ENCODE results near the gene CASP8AP2. TPM values are rescaled to one million over a fixed set of nuclear protein-coding genes. Genes with fewer than 3 reads are reported as not detected.

The CASP8AP2 gene
- polyA plus RNA-seq, 1 donor from 2014 or later = 16.8 TPM

- Histone ChIP-seq H3K36me3 (ENCODE audit: insufficient read depth, low read length) (peaks cover 19% of the 10 kb centered on the region), H3K27ac (ENCODE audit: low read length) (no peak overlapping the region)
These were observed 32.6 kb downstream of the CASP8AP2 start for GRCh38 chr6:89862273-89862672.

GRCh38 chr6:89862698-89863097 is 33.0 kb downstream of the CASP8AP2 start:
- H3K27ac ChIP-seq (ENCODE audit: low read length) = no peak overlapping the region
- no peak overlapping the region for H2AFZ ChIP-seq (ENCODE audit: low read depth, low read length)
- no peaks in the 10 kb centered on the region for H4K20me1 ChIP-seq (ENCODE audit: insufficient read depth)
- H3K9ac ChIP-seq (ENCODE audit: low read length) = no peak overlapping the region
- H3F3A ChIP-seq (ENCODE audit: insufficient read depth, low read length, poor library complexity, severe bottlenecking) = no peaks in the 10 kb centered on the region
- no peaks in the 10 kb centered on the region for H3K79me2 ChIP-seq (replicated peaks; ENCODE audit: insufficient read depth, low read length)
- no peak overlapping the region for H3K4me2 ChIP-seq (ENCODE audit: low read length)
- H3K9me3 ChIP-seq (ENCODE audit: low read length) = no peaks in the 10 kb centered on the region
- no peak overlapping the region for H3K4me3 ChIP-seq (ENCODE audit: low read length)
- H3K9me2 ChIP-seq (ENCODE audit: insufficient read depth, low read length) = no peaks in the 10 kb centered on the region
- H3K27me3 ChIP-seq (ENCODE audit: insufficient read depth, low read depth, low read length) = no peaks in the 10 kb centered on the region
- H3K36me3 ChIP-seq (ENCODE audit: insufficient read depth, low read length) = peaks cover 19% of the 10 kb centered on the region
- TF ChIP-seq POLR2AphosphoS5 (IDR thresholded peaks at IDR 0.05) (no peak), RAD21 (conservative IDR thresholded peaks at IDR 0.05) (no peak), SMC3 (conservative IDR thresholded peaks at IDR 0.05; ENCODE audit: poor library complexity) (no peak), REST (IDR thresholded peaks at IDR 0.05; ENCODE audit: borderline replicate concordance) (no peak), TAF1 (IDR thresholded peaks at IDR 0.05; ENCODE audit: low read depth) (no peak), EZH2 (IDR thresholded peaks at IDR 0.05; ENCODE audit: borderline replicate concordance, insufficient read depth, low read length, poor library complexity, severe bottlenecking) (no peak), EP300 (conservative IDR thresholded peaks at IDR 0.05; ENCODE audit: poor library complexity, severe bottlenecking) (no peak)

More at GRCh38 chr6:89862273-89862672, 32.6 kb downstream of the CASP8AP2 start:
- Histone ChIP-seq H2AFZ (ENCODE audit: low read depth, low read length) (no peak overlapping the region), H3K9me2 (ENCODE audit: insufficient read depth, low read length) (no peaks in the 10 kb centered on the region), H3K27me3 (ENCODE audit: insufficient read depth, low read depth, low read length) (no peaks in the 10 kb centered on the region), H3K4me2 (ENCODE audit: low read length) (no peak overlapping the region), H3K9ac (ENCODE audit: low read length) (no peak overlapping the region), H3K4me3 (ENCODE audit: low read length) (no peak overlapping the region), H4K20me1 (ENCODE audit: insufficient read depth) (no peaks in the 10 kb centered on the region), H3F3A (ENCODE audit: insufficient read depth, low read length, poor library complexity, severe bottlenecking) (no peaks in the 10 kb centered on the region), H3K9me3 (ENCODE audit: low read length) (no peaks in the 10 kb centered on the region), H3K79me2 (replicated peaks; ENCODE audit: insufficient read depth, low read length) (no peaks in the 10 kb centered on the region)
- no peak for TF ChIP-seq SMC3 (conservative IDR thresholded peaks at IDR 0.05; ENCODE audit: poor library complexity)
- TF ChIP-seq POLR2AphosphoS5 (IDR thresholded peaks at IDR 0.05) = no peak
- no peak for TF ChIP-seq EP300 (conservative IDR thresholded peaks at IDR 0.05; ENCODE audit: poor library complexity, severe bottlenecking)
- no peak for TF ChIP-seq TAF1 (IDR thresholded peaks at IDR 0.05; ENCODE audit: low read depth)
- TF ChIP-seq RAD21 (conservative IDR thresholded peaks at IDR 0.05) = no peak
- TF ChIP-seq EZH2 (IDR thresholded peaks at IDR 0.05; ENCODE audit: borderline replicate concordance, insufficient read depth, low read length, poor library complexity, severe bottlenecking) = no peak
- no peak for TF ChIP-seq CTCF (IDR thresholded peaks at IDR 0.05; ENCODE audit: poor library complexity, severe bottlenecking)
- TF ChIP-seq MXI1 (conservative IDR thresholded peaks at IDR 0.05; ENCODE audit: poor library complexity, severe bottlenecking) = no peak
- TF ChIP-seq REST (IDR thresholded peaks at IDR 0.05; ENCODE audit: borderline replicate concordance) = no peak
